NB4 (cell line): Measurements from ENCODE around the gene DIP2C.

Source experiments
- POLR2A ChIP-seq: IDR thresholded peaks from 2 replicates; pipeline ENCODE4 v1.6.1; 2011; ENCODE audit warnings: mild to moderate bottlenecking; ENCODE audit not compliant: insufficient read length; ENCODE audit errors: extremely low read depth
- TF ChIP-seq, protein P1 (sequence below): IDR thresholded peaks from one replicate; pipeline ENCODE4 v1.5.1; 2012; ENCODE audit warnings: low read depth, low read length

DNA sequence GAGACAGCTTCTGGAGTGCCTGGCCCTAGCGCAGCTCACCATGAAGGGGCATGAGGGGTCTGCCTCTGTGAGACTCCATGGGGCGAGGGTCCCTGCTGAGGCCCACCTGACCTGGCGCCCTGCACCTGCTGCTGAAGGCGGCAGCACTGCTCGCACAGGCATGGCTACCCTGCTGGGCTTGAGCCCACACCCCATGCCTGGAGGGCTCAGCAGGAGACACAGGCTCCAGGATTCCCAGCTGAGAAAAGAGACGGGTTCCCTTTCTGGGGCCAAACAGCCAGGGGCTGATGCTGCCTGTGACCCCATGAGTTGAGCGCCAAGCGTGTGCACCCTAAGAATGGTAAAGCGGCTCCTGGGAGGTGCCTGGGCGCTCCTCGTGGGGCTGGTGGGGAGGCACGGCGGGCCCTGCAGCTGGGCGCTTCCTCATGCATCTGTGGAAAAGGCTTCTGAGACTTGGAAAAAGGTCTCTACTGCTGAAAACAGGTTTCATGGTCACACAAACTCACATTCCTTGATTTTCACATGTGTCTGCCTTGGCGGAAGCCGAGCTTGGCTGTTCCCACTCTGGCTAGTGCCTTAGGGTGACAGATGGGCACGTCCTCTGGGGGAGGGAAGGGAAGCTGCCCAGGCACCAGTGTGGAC lies 320.8 kb downstream of the DIP2C start:
- no peak for TF ChIP-seq POLR2A
- TF ChIP-seq, protein P1, sequence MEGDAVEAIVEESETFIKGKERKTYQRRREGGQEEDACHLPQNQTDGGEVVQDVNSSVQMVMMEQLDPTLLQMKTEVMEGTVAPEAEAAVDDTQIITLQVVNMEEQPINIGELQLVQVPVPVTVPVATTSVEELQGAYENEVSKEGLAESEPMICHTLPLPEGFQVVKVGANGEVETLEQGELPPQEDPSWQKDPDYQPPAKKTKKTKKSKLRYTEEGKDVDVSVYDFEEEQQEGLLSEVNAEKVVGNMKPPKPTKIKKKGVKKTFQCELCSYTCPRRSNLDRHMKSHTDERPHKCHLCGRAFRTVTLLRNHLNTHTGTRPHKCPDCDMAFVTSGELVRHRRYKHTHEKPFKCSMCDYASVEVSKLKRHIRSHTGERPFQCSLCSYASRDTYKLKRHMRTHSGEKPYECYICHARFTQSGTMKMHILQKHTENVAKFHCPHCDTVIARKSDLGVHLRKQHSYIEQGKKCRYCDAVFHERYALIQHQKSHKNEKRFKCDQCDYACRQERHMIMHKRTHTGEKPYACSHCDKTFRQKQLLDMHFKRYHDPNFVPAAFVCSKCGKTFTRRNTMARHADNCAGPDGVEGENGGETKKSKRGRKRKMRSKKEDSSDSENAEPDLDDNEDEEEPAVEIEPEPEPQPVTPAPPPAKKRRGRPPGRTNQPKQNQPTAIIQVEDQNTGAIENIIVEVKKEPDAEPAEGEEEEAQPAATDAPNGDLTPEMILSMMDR: no peak
